ENCODE measurements around the gene TNFAIP2.

- TF ChIP-seq CTCF (conservative IDR thresholded peaks at IDR 0.05; ENCODE audit: low read depth in 2 of 2), result no peak
- no peak for TF ChIP-seq EZH2phosphoT487 (IDR thresholded peaks at IDR 0.05; ENCODE audit: unreplicated experiment)
- no peak for TF ChIP-seq EZH2 (IDR thresholded peaks at IDR 0.05; ENCODE audit: low read depth, unreplicated experiment)
- no peak for TF ChIP-seq JUNB (IDR thresholded peaks at IDR 0.05; ENCODE audit: unreplicated experiment)
- no peak for TF ChIP-seq POLR2AphosphoS5 (IDR thresholded peaks at IDR 0.05; ENCODE audit: low read depth)
- no peak for TF ChIP-seq NANOG (IDR thresholded peaks at IDR 0.05; ENCODE audit: borderline replicate concordance)
- TF ChIP-seq ETS1 (IDR thresholded peaks at IDR 0.05), result no peak
- TF ChIP-seq REST (IDR thresholded peaks at IDR 0.05; ENCODE audit: unreplicated experiment), result no peak
Measured at GRCh38 chr14:103186241-103186822, 63.1 kb downstream of the TNFAIP2 start.

All from GM23338 (cell line).